A549 (cell line): ENCODE data around the gene CBFA2T3. TPM values are rescaled to one million over a fixed set of nuclear protein-coding genes. Genes with fewer than 3 reads are reported as not detected.

ENCODE experiments used
- ATAC-seq, 2 experiments: fragments of 200-7000 bp in 1 of 2; fragments of >200 bp in 1 of 2; cut with Nextera tagmentation in 1 of 2; cut with Tn5 transposase in 1 of 2; 3 replicates each; pipeline versions ENCODE4 v1.8.0 to v1.9.1; 2018 to 2020; ENCODE audit warnings: mild to moderate bottlenecking in 1 of 2, moderate library complexity in 1 of 2
- CTCF ChIA-PET: fragments of 300-600 bp; sonication (Branson Sonifier 250); formaldehyde crosslinking; extraction: SDS; loops from one replicate; lab custom pipeline; 2021; ENCODE audit warnings: antibody characterized with exemption, inconsistent platforms; lab: Yijun Ruan, JAX
- POLR2A ChIA-PET: fragments of 350-600 bp; formaldehyde crosslinking; extraction: SDS; loops from one replicate; lab custom pipeline; 2021; ENCODE audit warnings: antibody characterized with exemption, inconsistent platforms; lab: Yijun Ruan, JAX
- DNase-seq, 2 experiments: peaks; one replicate each; pipeline versions ENCODE4 v3.0.0 to v3.0.0-alpha.2; 2011 to 2016; ENCODE audit warnings: low read depth in 1 of 2, low spot score in 1 of 2
- FAIRE-seq: peaks from 2 replicates; lab custom pipeline; 2011; peaks lifted over from hg19 to GRCh38; lab: Jason Lieb, UNC
- H3K27ac ChIP-seq, 2 experiments: fragments of >200 bp; sonication (Bioruptor Twin); formaldehyde crosslinking; 3 replicates each; pipeline ENCODE4 v1.5.1; 2016 to 2017
- H3K4me1 ChIP-seq: fragments of >200 bp; sonication (Bioruptor Twin); formaldehyde crosslinking; 3 replicates; pipeline ENCODE4 v1.6.1; 2016
- H3K4me2 ChIP-seq: fragments of >200 bp; sonication (Bioruptor Twin); formaldehyde crosslinking; 3 replicates; pipeline ENCODE4 v1.6.1; 2016
- H3K4me3 ChIP-seq: fragments of >200 bp; sonication (Bioruptor Twin); formaldehyde crosslinking; 3 replicates; pipeline ENCODE4 v1.5.1; 2016
- H3K9me3 ChIP-seq: fragments of >200 bp; sonication (Bioruptor Twin); formaldehyde crosslinking; 3 replicates; pipeline ENCODE4 v1.6.1; 2016
- BCL3 ChIP-seq: fragments of >200 bp; sonication (Bioruptor Twin); formaldehyde crosslinking; IDR thresholded peaks from 3 replicates; pipeline ENCODE4 v1.6.1; 2016
- BHLHE40 ChIP-seq: IDR thresholded peaks from 2 replicates; pipeline ENCODE4 v1.6.1; 2012; ENCODE audit warnings: low read depth, low read length, inconsistent platforms
- CEBPB ChIP-seq, 2 experiments: fragments of >200 bp in 1 of 2; sonication (Bioruptor Twin) in 1 of 2; formaldehyde crosslinking in 1 of 2; IDR thresholded peaks; 2 replicates each; pipeline ENCODE4 v1.6.1; 2012 to 2016
- CHD2 ChIP-seq: fragments of 150-350 bp; IDR thresholded peaks from 2 replicates; pipeline ENCODE4 v1.6.1; 2014; ENCODE audit warnings: low read length; ENCODE audit not compliant: partially characterized antibody
- E2F6 ChIP-seq: IDR thresholded peaks from 2 replicates; pipeline ENCODE4 v1.6.1; 2012; ENCODE audit warnings: low read depth, borderline replicate concordance
- EHF ChIP-seq: fragments of 250-450 bp; sonication (Bioruptor Pico); IDR thresholded peaks from 2 replicates; pipeline ENCODE4 v1.5.0; 2020; ENCODE audit warnings: mild to moderate bottlenecking
- EHMT2 ChIP-seq: fragments of 200-600 bp; sonication (generic); IDR thresholded peaks from 2 replicates; pipeline ENCODE4 v1.6.1; 2016; ENCODE audit warnings: antibody characterized with exemption, low read depth, mild to moderate bottlenecking, moderate library complexity
- EP300 ChIP-seq, 2 experiments: fragments of >200 bp; sonication (Bioruptor Twin); formaldehyde crosslinking; IDR thresholded peaks; 2 replicates in 1 of 2; 3 replicates in 1 of 2; pipeline ENCODE4 v1.6.1; 2016 to 2017
- FOSB ChIP-seq: fragments of 250-450 bp; sonication (Bioruptor Pico); IDR thresholded peaks from 2 replicates; pipeline ENCODE4 v1.5.0; 2020; ENCODE audit warnings: mild to moderate bottlenecking, moderate library complexity
- FOSL2 ChIP-seq, 2 experiments: fragments of 450-650 bp in 1 of 2; fragments of >200 bp in 1 of 2; sonication (Bioruptor Twin) in 1 of 2; formaldehyde crosslinking; IDR thresholded peaks; 2 replicates each; pipeline versions ENCODE4 v1.5.0 to v1.6.1; 2016 to 2020; ENCODE audit warnings: mild to moderate bottlenecking in 1 of 2, moderate library complexity in 1 of 2
- FOXS1 ChIP-seq: fragments of 250-450 bp; sonication (Bioruptor Pico); IDR thresholded peaks from 2 replicates; pipeline ENCODE4 v1.5.0; 2020; ENCODE audit warnings: mild to moderate bottlenecking, moderate library complexity
- HMGXB4 ChIP-seq: fragments of 250-450 bp; sonication (Bioruptor Pico); IDR thresholded peaks from 2 replicates; pipeline ENCODE4 v1.5.0; 2021; ENCODE audit warnings: mild to moderate bottlenecking, moderate library complexity, borderline replicate concordance
- HOXB5 ChIP-seq: fragments of 250-450 bp; sonication (Bioruptor Pico); IDR thresholded peaks from 2 replicates; pipeline ENCODE4 v1.5.0; 2020; ENCODE audit warnings: mild to moderate bottlenecking, moderate library complexity
- KDM1A ChIP-seq: fragments of 200-600 bp; sonication (generic); IDR thresholded peaks from 2 replicates; pipeline ENCODE4 v1.6.1; 2016; ENCODE audit warnings: low read depth, mild to moderate bottlenecking
- KDM5A ChIP-seq: fragments of 200-600 bp; sonication (generic); IDR thresholded peaks from 2 replicates; pipeline ENCODE4 v1.6.1; 2016; ENCODE audit warnings: antibody characterized with exemption, mild to moderate bottlenecking
- MYC ChIP-seq: IDR thresholded peaks from 2 replicates; pipeline ENCODE4 v1.6.1; 2012; ENCODE audit warnings: mild to moderate bottlenecking, inconsistent platforms, low read length, improper control_type of control experiment, borderline replicate concordance
- NFE2L2 ChIP-seq: fragments of 150-350 bp; conservative IDR thresholded peaks from 2 replicates; pipeline ENCODE4 v1.6.1; 2014; ENCODE audit warnings: low read length
- NR3C1 ChIP-seq: fragments of >200 bp; sonication (Bioruptor Twin); formaldehyde crosslinking; IDR thresholded peaks from 3 replicates; pipeline ENCODE4 v1.6.1; 2017
- RARB ChIP-seq: fragments of 250-450 bp; sonication (Bioruptor Pico); IDR thresholded peaks from 2 replicates; pipeline ENCODE4 v1.8.0; 2021; ENCODE audit warnings: mild to moderate bottlenecking, moderate library complexity
- RCOR1 ChIP-seq: fragments of 150-350 bp; IDR thresholded peaks from 2 replicates; pipeline ENCODE4 v1.6.1; 2014; ENCODE audit warnings: antibody characterized with exemption, low read length, low read depth
- REST ChIP-seq: fragments of 200-600 bp; sonication (generic); IDR thresholded peaks from 2 replicates; pipeline ENCODE4 v1.6.1; 2016; ENCODE audit warnings: antibody characterized with exemption, mild to moderate bottlenecking, moderate library complexity
- TFCP2L1 ChIP-seq: fragments of 250-450 bp; sonication (Bioruptor Pico); IDR thresholded peaks from 2 replicates; pipeline ENCODE4 v1.5.0; 2021; ENCODE audit warnings: mild to moderate bottlenecking
- ZC3H11A ChIP-seq: fragments of 450-650 bp; IDR thresholded peaks from 2 replicates; pipeline ENCODE4 v1.6.1; 2014; ENCODE audit warnings: antibody characterized with exemption, mild to moderate bottlenecking
- ZNF302 ChIP-seq: fragments of 250-450 bp; sonication (Bioruptor Pico); IDR thresholded peaks from 2 replicates; pipeline ENCODE4 v1.9.0; 2021; ENCODE audit warnings: inconsistent platforms, mild to moderate bottlenecking, moderate library complexity
- WGBS: methylation state at CpG from one replicate; pipeline ENCODE4 v1.1.6; 2017; ENCODE audit errors: missing lambda C conversion rate; 5-methylcytosine and 5-hydroxymethylcytosine counted together
- polyA plus RNA-seq, 4 experiments: library from polyadenylated mRNA; depleted of rRNA in 3 of 4; stranded (reverse); fragments of >200 nt; fragmentation: RNase III in 1 of 4; extraction: RNeasy Plus Mini Kit Qiagen cat#74134 plus additional on column Dnase treatment in 1 of 4; gene quantifications; 2 replicates in 3 of 4; 3 replicates in 1 of 4; pipeline ENCODE4 v1.2.3, GENCODE V29; 2011 to 2017

Gene CBFA2T3
- polyA plus RNA-seq, 2 of the 4 experiments (the other 2 are of a cell fraction) = 0.08 TPM; not detected in 1

- H3K4me1 ChIP-seq = no peaks in the 10 kb centered on the region
- TF ChIP-seq KDM1A (no peak), CHD2 (no peak), ZNF302 (CRISPR knock-in tag) (no peak), KDM5A (no peak), MYC (no peak), EHF (CRISPR knock-in tag) (no peak), FOSB (CRISPR knock-in tag) (no peak), FOXS1 (no peak), EHMT2 (no peak), CEBPB (IDR thresholded peaks at IDR 0.05) (no peak), HOXB5 (no peak), TFCP2L1 (CRISPR knock-in tag) (no peak), ZC3H11A (no peak), BHLHE40 (no peak), RARB (CRISPR knock-in tag) (no peak), HMGXB4 (CRISPR knock-in tag) (no peak), NR3C1 (no peak), RCOR1 (no peak)
- POLR2A ChIA-PET = no interaction called here
- FAIRE-seq (no peak), ATAC-seq (peak; percentile 52 to 66; a peak in 4 of 6 replicates), DNase-seq (peak in 1 of 2 experiments; percentile 25)
- H3K4me3 ChIP-seq = no peak overlapping the region
- H3K9me3 ChIP-seq = no peaks in the 10 kb centered on the region
- no peak overlapping the region for H3K27ac ChIP-seq
- 84% methylated on average over 11 of the region's 11 CpGs for WGBS
- H3K4me2 ChIP-seq = no peak overlapping the region
- CTCF ChIA-PET = no interaction called here
Observed at GRCh38 chr16:88844419-88845036, 132.5 kb downstream of the CBFA2T3 start.

GRCh38 chr16:88843256-88843655 lies 133.8 kb downstream of the CBFA2T3 start:
- WGBS = 88% methylated on average over 20 of the region's 20 CpGs
- POLR2A ChIA-PET = no interaction called here
- DNase-seq = no peak
- H3K4me1 ChIP-seq = no peaks in the 10 kb centered on the region
- no peaks in the 10 kb centered on the region for H3K9me3 ChIP-seq
- no peak overlapping the region for H3K4me3 ChIP-seq
- CTCF ChIA-PET = interaction anchor here (0.6 to 1.1 kb wide), 3 partner anchors 17 to 106 kb away, joined by 3 to 5 read pairs (median 3); no protein-coding TSS in a partner anchor
- no peak for ATAC-seq
- no peak overlapping the region for H3K4me2 ChIP-seq
- no peak for TF ChIP-seq EHMT2
- TF ChIP-seq FOSL2 (IDR thresholded peaks at IDR 0.05) = no peak
- no peak for TF ChIP-seq FOSL2 (CRISPR knock-in tag; IDR thresholded peaks at IDR 0.05)
- TF ChIP-seq NFE2L2 = no peak
- no peak for TF ChIP-seq E2F6
- TF ChIP-seq REST = no peak
- no peak for TF ChIP-seq EP300 (IDR thresholded peaks at IDR 0.05)
- TF ChIP-seq ZC3H11A = no peak
- no peak for TF ChIP-seq CEBPB (IDR thresholded peaks at IDR 0.05)
- TF ChIP-seq BCL3 = no peak
- H3K27ac ChIP-seq = no peak overlapping the region
- no peak for FAIRE-seq
